NT2/D1 (cell line): ENCODE data around the gene DNALI1.
"Not testable (repeated sequence)": the region's sequence is repeated elsewhere in the genome, so short reads cannot be mapped to it uniquely, and the experiment has no call there.

Source experiments
- DNase-seq: peaks from one replicate; pipeline ENCODE4 v3.0.0-alpha.2; 2011; ENCODE audit warnings: low read depth, low spot score
- H3K27me3 ChIP-seq: 2 replicates; pipeline ENCODE4 v1.6.0; 2011; ENCODE audit warnings: mild to moderate bottlenecking; ENCODE audit not compliant: insufficient read length, insufficient read depth
- H3K36me3 ChIP-seq: 2 replicates; pipeline ENCODE4 v1.6.1; 2011; ENCODE audit warnings: mild to moderate bottlenecking, low read length, mixed read lengths; ENCODE audit not compliant: insufficient read depth, insufficient read length
- H3K4me1 ChIP-seq: 2 replicates; pipeline ENCODE4 v1.5.1; 2011; ENCODE audit not compliant: insufficient read depth, insufficient read length
- H3K4me3 ChIP-seq: 2 replicates; pipeline ENCODE4 v1.5.1; 2011; ENCODE audit warnings: low read depth; ENCODE audit not compliant: insufficient read length
- H3K9ac ChIP-seq: 2 replicates; pipeline ENCODE4 v1.6.0; 2011; ENCODE audit warnings: low read depth; ENCODE audit not compliant: insufficient read length
- H3K9me3 ChIP-seq: 2 replicates; pipeline ENCODE4 v1.5.1; 2011; ENCODE audit warnings: mild to moderate bottlenecking, low read length; ENCODE audit not compliant: insufficient read depth
- SUZ12 ChIP-seq: IDR thresholded peaks from 2 replicates; pipeline ENCODE4 v1.6.1; 2011; ENCODE audit not compliant: insufficient read length, insufficient read depth; ENCODE audit errors: extremely low read depth
- YY1 ChIP-seq: IDR thresholded peaks from 2 replicates; pipeline ENCODE4 v1.6.1; 2011; ENCODE audit not compliant: insufficient read length, insufficient read depth
- ZNF274 ChIP-seq: IDR thresholded peaks from 2 replicates; pipeline ENCODE4 v1.6.1; 2011; ENCODE audit warnings: mild to moderate bottlenecking, low read depth, low read length

DNALI1 gene

DNA sequence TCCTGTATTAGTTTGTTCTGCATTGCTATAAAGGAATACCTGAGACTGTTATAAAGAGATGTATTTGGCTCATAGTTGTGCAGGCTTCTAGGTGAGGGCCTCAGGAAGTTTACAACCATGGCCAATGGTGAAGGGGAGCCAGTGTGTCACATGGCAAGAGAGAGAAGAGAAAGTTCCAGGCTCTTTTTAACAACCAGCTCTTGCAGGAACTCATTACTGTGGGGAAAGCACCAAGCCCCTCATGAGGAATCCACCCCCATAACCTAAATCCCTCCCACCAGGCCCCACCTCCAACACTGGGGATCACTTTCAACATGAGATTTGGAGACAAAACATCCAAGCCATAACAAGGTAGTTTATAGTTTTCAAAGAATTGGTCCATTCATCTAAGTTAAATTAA is 37.1 kb upstream of the DNALI1 start:
- Histone ChIP-seq H3K9me3 (no peaks in the 10 kb centered on the region; the same call in 1 of the 2 replicates), H3K27me3 (peaks cover 2% of the 10 kb centered on the region), H3K4me1 (no peaks in the 10 kb centered on the region), H3K4me3 (no peak overlapping the region), H3K36me3 (no peaks in the 10 kb centered on the region), H3K9ac (no peak overlapping the region)
- TF ChIP-seq YY1 (no peak), SUZ12 (no peak), ZNF274 (no peak)
- DNase-seq, result no peak

DNA sequence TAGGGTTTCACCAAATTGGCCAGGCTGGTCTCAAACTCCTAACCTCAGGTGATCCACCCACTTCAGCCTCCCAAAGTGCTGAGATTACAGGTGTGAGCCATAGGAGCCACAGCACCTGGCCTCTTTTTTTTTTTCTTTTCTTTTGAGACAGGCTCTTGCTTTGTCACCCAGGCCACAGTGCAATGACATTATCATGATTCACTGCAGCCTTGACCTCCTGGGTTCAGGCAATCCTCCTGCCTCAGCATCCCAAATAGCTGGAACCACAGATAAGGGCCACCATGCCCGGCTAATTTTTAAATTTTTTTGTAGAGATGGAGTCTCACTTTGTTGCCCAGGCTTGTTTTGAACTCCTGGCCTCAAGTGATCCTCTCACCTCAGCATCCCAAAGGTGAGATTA is 26.9 kb upstream of the DNALI1 start:
- not testable (repeated sequence) for DNase-seq, H3K27me3 ChIP-seq, H3K9ac ChIP-seq, H3K9me3 ChIP-seq, H3K36me3 ChIP-seq, H3K4me1 ChIP-seq, H3K4me3 ChIP-seq

DNA sequence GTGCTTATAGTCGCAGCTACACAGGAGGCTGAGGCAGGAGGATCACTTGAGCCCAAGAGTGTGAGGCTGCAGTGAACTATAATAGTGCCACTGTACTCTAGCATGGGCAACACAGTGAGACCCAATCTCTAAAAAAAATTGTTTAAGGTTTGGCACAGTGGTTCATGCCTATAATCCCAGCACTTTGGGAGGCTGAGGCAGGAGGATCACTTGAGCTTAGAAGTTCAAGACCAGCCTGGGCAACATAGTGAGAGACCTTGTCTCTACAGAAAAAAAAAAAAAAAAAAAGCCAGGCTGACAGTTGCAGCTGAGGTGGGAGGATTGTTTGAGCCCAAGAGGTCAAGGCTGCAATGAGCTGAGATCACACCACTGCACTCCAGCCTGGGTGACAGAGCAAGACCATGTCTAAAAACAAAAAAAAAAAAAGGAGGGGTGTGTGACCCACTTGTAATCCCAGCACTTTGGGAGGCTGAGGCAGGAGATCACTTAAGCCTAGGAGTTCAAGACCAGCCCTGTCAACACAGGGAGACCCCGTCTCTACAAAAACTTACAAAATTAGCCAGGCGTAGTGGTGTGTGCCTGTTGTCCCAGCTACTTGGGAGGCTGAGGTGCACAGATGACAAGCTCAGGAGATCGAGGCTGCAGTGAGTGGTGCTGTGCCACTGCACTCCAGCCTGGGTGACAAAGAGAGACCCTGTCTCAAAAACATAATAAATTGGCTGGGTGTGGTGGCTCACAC is 24.2 kb upstream of the DNALI1 start:
- not testable (repeated sequence) for H3K4me3 ChIP-seq, H3K4me1 ChIP-seq, H3K9ac ChIP-seq, H3K9me3 ChIP-seq, H3K27me3 ChIP-seq, DNase-seq
- H3K36me3 ChIP-seq, result peaks cover 28% of the 10 kb centered on the region

DNA sequence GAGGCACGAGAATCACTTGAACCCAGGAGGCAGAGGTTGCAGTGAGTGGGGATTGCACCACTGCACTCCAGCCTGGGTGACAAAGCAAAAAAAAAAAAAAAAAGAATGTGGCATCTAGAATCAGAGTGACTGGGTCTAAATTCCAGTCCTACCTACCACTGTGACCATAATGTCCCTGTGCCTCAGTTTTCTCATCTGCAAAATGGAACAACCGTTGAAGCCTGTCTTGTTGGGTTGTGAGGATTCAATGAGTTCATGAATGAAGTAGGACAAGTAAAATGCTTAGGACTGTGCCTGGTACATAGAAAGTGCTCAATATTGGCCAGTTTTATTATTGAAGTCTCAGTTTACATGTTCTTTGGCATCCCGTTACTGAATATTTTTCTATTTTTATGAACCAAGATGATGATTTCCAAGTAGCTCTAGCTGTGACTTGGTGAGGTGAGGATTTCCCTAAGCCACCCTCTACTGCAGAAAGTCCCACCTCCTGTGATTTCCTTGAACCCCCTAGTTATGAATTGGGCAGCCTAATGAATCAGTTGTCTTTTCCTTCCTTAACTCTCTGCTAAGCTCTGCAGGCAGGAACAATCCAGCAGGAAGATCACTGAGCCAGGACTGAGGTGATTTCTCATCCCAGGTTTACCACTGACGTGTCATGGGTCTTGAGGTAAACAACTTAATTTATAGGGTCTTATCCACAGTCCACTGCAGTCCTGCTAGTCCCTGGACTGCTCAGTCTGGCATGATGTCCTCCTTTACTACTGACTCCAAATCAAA is 23.2 kb upstream of the DNALI1 start:
- Histone ChIP-seq H3K36me3 (peaks cover 36% of the 10 kb centered on the region), H3K4me3 (no peak overlapping the region), H3K4me1 (peaks cover 4% of the 10 kb centered on the region), H3K9me3 (no peaks in the 10 kb centered on the region), H3K9ac (no peak overlapping the region), H3K27me3 (no peaks in the 10 kb centered on the region)
- DNase-seq, result no peak
- TF ChIP-seq ZNF274 (no peak), SUZ12 (no peak), YY1 (no peak)

DNA sequence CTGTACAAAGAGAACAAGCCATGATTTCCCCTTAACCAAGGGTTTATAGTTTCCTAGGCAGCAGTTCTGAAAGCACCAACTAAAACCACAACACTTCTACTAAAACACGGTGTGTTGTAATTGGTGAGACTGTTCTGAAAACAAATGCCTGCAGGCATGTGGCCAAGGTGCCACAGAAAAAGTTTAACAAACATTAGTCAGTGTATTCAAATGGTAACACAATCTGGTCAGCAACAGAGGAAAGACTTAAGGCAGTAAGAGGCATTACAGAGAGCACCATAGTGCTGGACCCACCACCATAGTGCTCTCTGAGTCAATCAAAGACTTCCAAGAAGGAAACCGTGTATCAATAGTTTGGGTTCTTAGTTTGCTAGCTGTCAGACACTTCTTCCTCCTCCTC is 19.4 kb upstream of the DNALI1 start:
- no peak overlapping the region for H3K9ac ChIP-seq
- TF ChIP-seq SUZ12 (no peak), YY1 (no peak), ZNF274 (no peak)
- H3K4me3 ChIP-seq, result no peak overlapping the region
- peaks cover 4% of the 10 kb centered on the region for H3K4me1 ChIP-seq
- no peak for DNase-seq
- no peaks in the 10 kb centered on the region for H3K27me3 ChIP-seq
- no peaks in the 10 kb centered on the region for H3K9me3 ChIP-seq
- peaks cover 69% of the 10 kb centered on the region for H3K36me3 ChIP-seq

DNA sequence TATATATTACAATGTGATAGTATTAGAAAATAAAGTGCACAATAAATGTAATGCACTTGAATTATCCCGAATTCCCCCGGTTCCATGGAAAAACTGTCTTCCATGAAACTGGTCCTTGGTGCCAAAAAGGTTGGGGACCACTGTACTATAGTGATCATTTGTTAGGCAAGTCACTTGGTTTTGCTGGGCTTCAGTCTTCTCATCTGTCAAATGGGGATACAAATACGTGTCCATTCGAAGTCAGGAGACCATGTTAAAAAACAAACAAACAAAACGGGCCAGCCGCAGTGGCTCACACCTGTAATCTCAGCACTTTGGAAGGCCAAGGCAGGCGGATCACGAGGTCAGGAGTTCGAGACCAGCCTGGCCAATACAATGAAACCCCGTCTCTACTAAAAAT is 17.6 kb upstream of the DNALI1 start:
- peaks cover 75% of the 10 kb centered on the region for H3K36me3 ChIP-seq
- not testable (repeated sequence) for H3K9ac ChIP-seq, H3K9me3 ChIP-seq, H3K4me3 ChIP-seq, DNase-seq, H3K27me3 ChIP-seq, H3K4me1 ChIP-seq

DNA sequence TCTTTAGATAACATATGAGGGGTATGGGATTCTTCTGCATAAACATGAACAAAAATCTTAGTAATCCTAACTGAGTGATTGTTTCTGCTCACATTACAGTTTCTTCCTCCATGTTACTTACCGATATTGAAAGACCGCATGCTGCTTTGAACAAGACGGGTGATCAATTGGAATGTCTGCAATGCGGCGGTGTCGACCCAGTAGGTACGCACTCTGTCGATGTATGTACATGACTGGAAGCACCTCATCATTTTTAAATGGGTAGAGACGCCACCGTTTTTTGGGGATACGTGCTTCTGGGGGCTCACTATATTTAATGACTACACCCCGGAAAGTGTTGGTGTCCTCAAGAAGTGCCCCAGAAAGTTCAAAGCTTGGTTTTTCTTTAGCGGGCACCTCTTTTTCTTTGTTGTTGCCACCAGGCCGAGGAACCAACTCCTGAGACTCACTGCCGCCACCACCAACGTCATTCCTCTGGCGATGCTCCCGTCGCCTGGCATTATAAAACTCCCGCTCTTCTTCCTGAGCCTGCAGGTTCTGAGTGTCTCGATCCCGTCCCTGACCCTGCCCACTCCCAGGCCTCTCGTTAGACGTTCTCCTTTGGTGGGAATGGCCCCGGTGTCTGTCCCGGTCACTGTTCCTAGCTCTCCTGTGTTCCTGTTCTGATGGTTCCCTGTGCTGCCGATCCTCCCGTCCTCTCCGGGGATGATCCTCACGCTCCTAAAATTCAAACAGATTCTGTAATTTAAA is 16.5 kb upstream of the DNALI1 start:
- no peaks in the 10 kb centered on the region for H3K9me3 ChIP-seq
- H3K9ac ChIP-seq, result no peak overlapping the region
- peaks cover 4% of the 10 kb centered on the region for H3K4me1 ChIP-seq
- no peak for DNase-seq
- no peaks in the 10 kb centered on the region for H3K27me3 ChIP-seq
- TF ChIP-seq SUZ12, result no peak
- no peak for TF ChIP-seq YY1
- TF ChIP-seq ZNF274, result no peak
- H3K4me3 ChIP-seq, result no peak overlapping the region
- H3K36me3 ChIP-seq, result peaks cover 84% of the 10 kb centered on the region
